H1 (cell line): ENCODE results near the gene CELF6.

ENCODE experiments used
- EZH2 ChIP-seq: fragments of 200-600 bp; sonication (generic); IDR thresholded peaks from 2 replicates; pipeline ENCODE4 v1.7.1; 2012; ENCODE audit warnings: low read depth, mild to moderate bottlenecking, moderate library complexity, low read length, inconsistent platforms; ENCODE audit not compliant: severe bottlenecking
- HDAC2 ChIP-seq, 2 experiments: fragments of 300-600 bp in 1 of 2; sonication (generic) in 1 of 2; IDR thresholded peaks; 2 replicates each; pipeline ENCODE4 v1.6.1; 2011 to 2012; ENCODE audit warnings: low read depth in 2 of 2, low read length in 2 of 2, mild to moderate bottlenecking in 2 of 2, moderate library complexity in 2 of 2, borderline replicate concordance in 1 of 2, inconsistent platforms in 1 of 2
- MAFK ChIP-seq: IDR thresholded peaks from 2 replicates; pipeline ENCODE4 v1.6.1; 2012; ENCODE audit warnings: low read depth, mild to moderate bottlenecking, improper control_type of control experiment, low read length
- POLR2A ChIP-seq, 2 experiments: IDR thresholded peaks; 1 replicate in 1 of 2; 2 replicates in 1 of 2; pipeline ENCODE4 v1.6.1; 2011; ENCODE audit warnings: low read depth in 2 of 2, low read length in 2 of 2, mild to moderate bottlenecking in 2 of 2; ENCODE audit errors: control extremely low read depth in 1 of 2
- POLR2AphosphoS5 ChIP-seq: IDR thresholded peaks from 2 replicates; pipeline ENCODE4 v1.6.1; 2011; ENCODE audit warnings: low read depth, low read length
- RAD21 ChIP-seq, 2 experiments: IDR thresholded peaks in 1 of 2; conservative IDR thresholded peaks in 1 of 2; 2 replicates each; pipeline ENCODE4 v1.6.1; 2011; ENCODE audit warnings: low read depth in 2 of 2, low read length in 2 of 2, improper control_type of control experiment in 1 of 2, inconsistent platforms in 1 of 2, mild to moderate bottlenecking in 1 of 2, moderate library complexity in 1 of 2
- RNF2 ChIP-seq: fragments of 200-900, 300-1000 bp; sonication (generic); IDR thresholded peaks from 2 replicates; pipeline ENCODE4 v1.7.1; 2016; ENCODE audit warnings: borderline replicate concordance, low read depth, mild to moderate bottlenecking, antibody characterized with exemption, low read length; ENCODE audit not compliant: poor library complexity, severe bottlenecking; ENCODE audit errors: missing control alignments
- TAF1 ChIP-seq: IDR thresholded peaks from 2 replicates; pipeline ENCODE4 v1.6.1; 2011; ENCODE audit warnings: mild to moderate bottlenecking, low read depth, low read length
- TF ChIP-seq, protein P1 (sequence below), 3 experiments: IDR thresholded peaks; 1 replicate in 2 of 3; 2 replicates in 1 of 3; pipeline versions ENCODE4 v1.5.1 to v1.6.1; 2011; ENCODE audit warnings: low read length in 3 of 3, mild to moderate bottlenecking in 3 of 3, inconsistent platforms in 2 of 3, low read depth in 1 of 3, moderate library complexity in 1 of 3; ENCODE audit not compliant: insufficient read depth in 1 of 3; ENCODE audit errors: control extremely low read depth in 1 of 3

GRCh38 chr15:72271895-72272212 lies 48.1 kb downstream of the CELF6 start:
- TF ChIP-seq HDAC2 (IDR thresholded peaks at IDR 0.05; ENCODE audit: borderline replicate concordance in 1 of 2, low read depth in 2 of 2, low read length in 2 of 2) (no peak), POLR2A (IDR thresholded peaks at IDR 0.05; ENCODE audit: control extremely low read depth in 1 of 2, low read depth in 2 of 2, low read length in 2 of 2) (no peak), POLR2AphosphoS5 (no peak), TAF1 (no peak), EZH2 (no peak), RNF2 (no peak), MAFK (no peak), RAD21 (IDR thresholded peaks at IDR 0.05 in 1 of 2, conservative IDR thresholded peaks at IDR 0.05 in 1 of 2; ENCODE audit: low read depth in 2 of 2, low read length in 2 of 2) (no peak)
- TF ChIP-seq, protein P1, sequence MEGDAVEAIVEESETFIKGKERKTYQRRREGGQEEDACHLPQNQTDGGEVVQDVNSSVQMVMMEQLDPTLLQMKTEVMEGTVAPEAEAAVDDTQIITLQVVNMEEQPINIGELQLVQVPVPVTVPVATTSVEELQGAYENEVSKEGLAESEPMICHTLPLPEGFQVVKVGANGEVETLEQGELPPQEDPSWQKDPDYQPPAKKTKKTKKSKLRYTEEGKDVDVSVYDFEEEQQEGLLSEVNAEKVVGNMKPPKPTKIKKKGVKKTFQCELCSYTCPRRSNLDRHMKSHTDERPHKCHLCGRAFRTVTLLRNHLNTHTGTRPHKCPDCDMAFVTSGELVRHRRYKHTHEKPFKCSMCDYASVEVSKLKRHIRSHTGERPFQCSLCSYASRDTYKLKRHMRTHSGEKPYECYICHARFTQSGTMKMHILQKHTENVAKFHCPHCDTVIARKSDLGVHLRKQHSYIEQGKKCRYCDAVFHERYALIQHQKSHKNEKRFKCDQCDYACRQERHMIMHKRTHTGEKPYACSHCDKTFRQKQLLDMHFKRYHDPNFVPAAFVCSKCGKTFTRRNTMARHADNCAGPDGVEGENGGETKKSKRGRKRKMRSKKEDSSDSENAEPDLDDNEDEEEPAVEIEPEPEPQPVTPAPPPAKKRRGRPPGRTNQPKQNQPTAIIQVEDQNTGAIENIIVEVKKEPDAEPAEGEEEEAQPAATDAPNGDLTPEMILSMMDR (IDR thresholded peaks at IDR 0.05; ENCODE audit: control extremely low read depth in 1 of 3, insufficient read depth in 1 of 3, low read depth in 1 of 3, low read length in 3 of 3): no peak
